SK-N-SH treated with all-trans-retinoic acid at 6 μM for 48 hours (cell line): ENCODE data around the gene NPAS3.

Experiments
- ATAC-seq: fragments of 200-7000 bp; cut with Tn5 transposase; 3 replicates; pipeline ENCODE4 v1.9.1; 2020; ENCODE audit warnings: mild to moderate bottlenecking, moderate library complexity
- ARNTL ChIP-seq: fragments of 450-650 bp; formaldehyde crosslinking; IDR thresholded peaks from 2 replicates; pipeline ENCODE4 v1.5.0; 2020; ENCODE audit warnings: low read depth, mild to moderate bottlenecking, moderate library complexity, borderline replicate concordance
- BACH2 ChIP-seq: fragments of 250-450 bp; sonication (Bioruptor Pico); IDR thresholded peaks from 2 replicates; pipeline ENCODE4 v1.9.0; 2021; ENCODE audit warnings: mild to moderate bottlenecking, borderline replicate concordance
- CREB5 ChIP-seq: fragments of 250-450 bp; sonication (Bioruptor Pico); IDR thresholded peaks from 2 replicates; pipeline ENCODE4 v1.5.1; 2020; ENCODE audit warnings: low read depth, mild to moderate bottlenecking, moderate library complexity
- CSDC2 ChIP-seq: fragments of 250-450 bp; sonication (Bioruptor Pico); IDR thresholded peaks from 2 replicates; pipeline ENCODE4 v1.5.0; 2020; ENCODE audit warnings: mild to moderate bottlenecking, moderate library complexity
- ESRRG ChIP-seq: fragments of 250-450 bp; sonication (Bioruptor Pico); IDR thresholded peaks from 2 replicates; pipeline ENCODE4 v1.6.1; 2021; ENCODE audit warnings: mild to moderate bottlenecking
- GLIS3 ChIP-seq: fragments of 250-450 bp; sonication (Bioruptor Pico); IDR thresholded peaks from 2 replicates; pipeline ENCODE4 v1.5.0; 2020; ENCODE audit warnings: mild to moderate bottlenecking, moderate library complexity
- OSR1 ChIP-seq: fragments of 250-450 bp; sonication (Bioruptor Pico); IDR thresholded peaks from 2 replicates; pipeline ENCODE4 v1.8.0; 2022; ENCODE audit warnings: moderate library complexity, mild to moderate bottlenecking, inconsistent platforms
- PATZ1 ChIP-seq: fragments of 250-450 bp; sonication (Bioruptor Pico); IDR thresholded peaks from 2 replicates; pipeline ENCODE4 v1.8.0; 2020; ENCODE audit warnings: mild to moderate bottlenecking, moderate library complexity, borderline replicate concordance
- POU6F1 ChIP-seq: fragments of 250-450 bp; sonication (Bioruptor Pico); IDR thresholded peaks from 2 replicates; pipeline ENCODE4 v1.8.0; 2021; ENCODE audit warnings: low read depth, mild to moderate bottlenecking, moderate library complexity, borderline replicate concordance
- PPARA ChIP-seq: fragments of 250-450 bp; sonication (Bioruptor Pico); IDR thresholded peaks from 2 replicates; pipeline ENCODE4 v1.5.0; 2020; ENCODE audit warnings: mild to moderate bottlenecking, borderline replicate concordance
- SNAI2 ChIP-seq: fragments of 250-450 bp; sonication (Bioruptor Pico); IDR thresholded peaks from 2 replicates; pipeline ENCODE4 v1.5.0; 2020; ENCODE audit warnings: mild to moderate bottlenecking, moderate library complexity
- TCF4 ChIP-seq: fragments of 250-450 bp; sonication (Bioruptor Pico); IDR thresholded peaks from 2 replicates; pipeline ENCODE4 v1.8.0; 2021; ENCODE audit warnings: mild to moderate bottlenecking, moderate library complexity, borderline replicate concordance
- TOX ChIP-seq: fragments of 250-450 bp; sonication (Bioruptor Pico); IDR thresholded peaks from 2 replicates; pipeline ENCODE4 v1.8.0; 2021; ENCODE audit warnings: mild to moderate bottlenecking, moderate library complexity, borderline replicate concordance
- TSHZ2 ChIP-seq: fragments of 250-450 bp; sonication (Bioruptor Pico); IDR thresholded peaks from 2 replicates; pipeline ENCODE4 v1.5.0; 2020; ENCODE audit warnings: mild to moderate bottlenecking, moderate library complexity
- ZFP30 ChIP-seq: fragments of 450-650 bp; formaldehyde crosslinking; IDR thresholded peaks from 2 replicates; pipeline ENCODE4 v1.5.0; 2022; ENCODE audit warnings: mild to moderate bottlenecking, moderate library complexity
- ZNF565 ChIP-seq: fragments of 450-650 bp; formaldehyde crosslinking; conservative IDR thresholded peaks from 2 replicates; pipeline ENCODE4 v1.5.0; 2020; ENCODE audit warnings: low read depth, mild to moderate bottlenecking, moderate library complexity
- ZNF70 ChIP-seq: fragments of 450-650 bp; formaldehyde crosslinking; IDR thresholded peaks from 2 replicates; pipeline ENCODE4 v1.5.0; 2020; ENCODE audit warnings: mild to moderate bottlenecking, moderate library complexity

NPAS3 gene

GRCh38 chr14:33515899-33516298 lies 577.2 kb downstream of the NPAS3 start:
- TF ChIP-seq POU6F1 (CRISPR knock-in tag) (no peak), PPARA (CRISPR knock-in tag) (no peak), TOX (no peak), TSHZ2 (CRISPR knock-in tag) (no peak), ZFP30 (no peak), ARNTL (CRISPR knock-in tag) (no peak), CSDC2 (CRISPR knock-in tag) (no peak), OSR1 (no peak), BACH2 (CRISPR knock-in tag) (no peak), ZNF70 (no peak), ESRRG (CRISPR knock-in tag) (no peak), TCF4 (CRISPR knock-in tag) (no peak), ZNF565 (CRISPR knock-in tag) (no peak), GLIS3 (CRISPR knock-in tag) (no peak), PATZ1 (CRISPR knock-in tag) (no peak), SNAI2 (CRISPR knock-in tag) (no peak)
- ATAC-seq, result no peak

- no peak for ATAC-seq
- no peak for TF ChIP-seq TSHZ2 (CRISPR knock-in tag)
- TF ChIP-seq, all 23 proteins: peak for 0
Measured at GRCh38 chr14:33516898-33517436, 578.3 kb downstream of the NPAS3 start.

GRCh38 chr14:33521192-33521591 lies 582.5 kb downstream of the NPAS3 start:
- ATAC-seq, result no peak
- TF ChIP-seq CREB5 (CRISPR knock-in tag) (no peak), ZNF565 (CRISPR knock-in tag) (no peak)

GRCh38 chr14:33524244-33524643 lies 585.6 kb downstream of the NPAS3 start:
- TF ChIP-seq TSHZ2 (CRISPR knock-in tag), result no peak
- ATAC-seq, result no peak
